Neural cell (in vitro differentiated cells): Measurements from ENCODE around the gene PRR5L.

ENCODE experiments used
- POLR2AphosphoS5 ChIP-seq: IDR thresholded peaks from 2 replicates; pipeline ENCODE4 v1.6.1; 2012
- TF ChIP-seq, protein P1 (sequence below): IDR thresholded peaks from 2 replicates; pipeline ENCODE4 v1.6.1; 2012; ENCODE audit warnings: borderline replicate concordance

DNA sequence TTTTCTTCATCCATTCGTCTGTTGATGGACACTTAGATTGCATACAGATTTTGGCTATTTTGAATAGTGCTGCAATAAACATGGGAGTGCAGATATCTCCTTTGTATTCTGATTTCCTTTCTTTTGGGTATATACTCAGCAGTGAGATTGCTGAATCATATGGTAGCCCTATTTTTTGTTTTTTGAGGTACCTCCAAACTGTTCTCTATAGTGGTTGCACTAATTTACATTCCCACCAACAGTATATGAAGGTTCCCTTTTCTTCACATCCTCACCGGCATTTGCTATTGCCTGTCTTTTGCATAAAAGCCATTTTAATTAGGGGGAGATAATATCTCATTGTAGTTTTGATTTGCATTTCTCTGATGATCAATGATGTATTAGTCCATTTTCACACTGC lies 96.1 kb downstream of the PRR5L start:
- TF ChIP-seq POLR2AphosphoS5: no peak
- TF ChIP-seq, protein P1, sequence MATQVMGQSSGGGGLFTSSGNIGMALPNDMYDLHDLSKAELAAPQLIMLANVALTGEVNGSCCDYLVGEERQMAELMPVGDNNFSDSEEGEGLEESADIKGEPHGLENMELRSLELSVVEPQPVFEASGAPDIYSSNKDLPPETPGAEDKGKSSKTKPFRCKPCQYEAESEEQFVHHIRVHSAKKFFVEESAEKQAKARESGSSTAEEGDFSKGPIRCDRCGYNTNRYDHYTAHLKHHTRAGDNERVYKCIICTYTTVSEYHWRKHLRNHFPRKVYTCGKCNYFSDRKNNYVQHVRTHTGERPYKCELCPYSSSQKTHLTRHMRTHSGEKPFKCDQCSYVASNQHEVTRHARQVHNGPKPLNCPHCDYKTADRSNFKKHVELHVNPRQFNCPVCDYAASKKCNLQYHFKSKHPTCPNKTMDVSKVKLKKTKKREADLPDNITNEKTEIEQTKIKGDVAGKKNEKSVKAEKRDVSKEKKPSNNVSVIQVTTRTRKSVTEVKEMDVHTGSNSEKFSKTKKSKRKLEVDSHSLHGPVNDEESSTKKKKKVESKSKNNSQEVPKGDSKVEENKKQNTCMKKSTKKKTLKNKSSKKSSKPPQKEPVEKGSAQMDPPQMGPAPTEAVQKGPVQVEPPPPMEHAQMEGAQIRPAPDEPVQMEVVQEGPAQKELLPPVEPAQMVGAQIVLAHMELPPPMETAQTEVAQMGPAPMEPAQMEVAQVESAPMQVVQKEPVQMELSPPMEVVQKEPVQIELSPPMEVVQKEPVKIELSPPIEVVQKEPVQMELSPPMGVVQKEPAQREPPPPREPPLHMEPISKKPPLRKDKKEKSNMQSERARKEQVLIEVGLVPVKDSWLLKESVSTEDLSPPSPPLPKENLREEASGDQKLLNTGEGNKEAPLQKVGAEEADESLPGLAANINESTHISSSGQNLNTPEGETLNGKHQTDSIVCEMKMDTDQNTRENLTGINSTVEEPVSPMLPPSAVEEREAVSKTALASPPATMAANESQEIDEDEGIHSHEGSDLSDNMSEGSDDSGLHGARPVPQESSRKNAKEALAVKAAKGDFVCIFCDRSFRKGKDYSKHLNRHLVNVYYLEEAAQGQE: no peak
